PFSK-1 (cell line): ENCODE data around the gene PEAK1.

ENCODE experiments used
- FOXP2 ChIP-seq: optimal IDR thresholded peaks from 2 replicates; pipeline ENCODE3; 2011; ENCODE audit warnings: borderline replicate concordance, control low read depth, inconsistent platforms; ENCODE audit not compliant: insufficient read depth; ENCODE audit errors: extremely low read length, extremely low read depth
- POLR2AphosphoS5 ChIP-seq: IDR thresholded peaks from 2 replicates; pipeline ENCODE4 v1.6.1; 2012; ENCODE audit warnings: low read depth, mild to moderate bottlenecking, control low read depth, low read length, moderate library complexity
- SIN3A ChIP-seq: IDR thresholded peaks from 2 replicates; pipeline ENCODE4 v1.6.1; 2012; ENCODE audit warnings: mild to moderate bottlenecking, low read length, moderate library complexity, borderline replicate concordance; ENCODE audit not compliant: insufficient read depth
- TAF1 ChIP-seq: IDR thresholded peaks from 2 replicates; pipeline ENCODE4 v1.6.1; 2012; ENCODE audit warnings: low read length, control low read depth, borderline replicate concordance; ENCODE audit not compliant: insufficient read depth
- TF ChIP-seq, protein P1 (sequence below), 2 experiments: IDR thresholded peaks; 2 replicates each; pipeline versions ENCODE4 v1.6.1 to v1.8.0; 2011 to 2012; ENCODE audit warnings: low read depth in 2 of 2, low read length in 2 of 2, control low read depth in 1 of 2, inconsistent platforms in 1 of 2, mild to moderate bottlenecking in 1 of 2, moderate library complexity in 1 of 2; ENCODE audit not compliant: insufficient read depth in 1 of 2

Gene PEAK1

DNA sequence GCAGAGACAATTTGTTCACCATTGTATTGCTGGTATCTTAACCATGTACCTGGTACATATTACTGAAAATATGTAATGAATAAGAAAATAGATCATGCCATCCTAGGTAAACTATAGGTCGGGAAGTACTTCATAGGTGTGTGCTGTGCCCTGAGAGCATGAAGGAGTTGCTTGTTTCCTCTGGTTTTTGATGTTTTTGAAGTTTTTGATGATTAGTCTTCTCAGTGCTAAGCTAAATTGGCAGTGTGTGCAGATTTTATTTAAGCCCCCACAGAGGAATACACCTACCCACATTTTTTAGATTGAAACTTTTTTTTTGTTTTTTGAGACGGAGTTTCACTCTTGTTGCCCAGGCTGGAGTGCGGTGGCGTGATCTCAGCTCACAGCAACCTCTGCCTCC is 17.4 kb upstream of the PEAK1 start:
- TF ChIP-seq, protein P1, sequence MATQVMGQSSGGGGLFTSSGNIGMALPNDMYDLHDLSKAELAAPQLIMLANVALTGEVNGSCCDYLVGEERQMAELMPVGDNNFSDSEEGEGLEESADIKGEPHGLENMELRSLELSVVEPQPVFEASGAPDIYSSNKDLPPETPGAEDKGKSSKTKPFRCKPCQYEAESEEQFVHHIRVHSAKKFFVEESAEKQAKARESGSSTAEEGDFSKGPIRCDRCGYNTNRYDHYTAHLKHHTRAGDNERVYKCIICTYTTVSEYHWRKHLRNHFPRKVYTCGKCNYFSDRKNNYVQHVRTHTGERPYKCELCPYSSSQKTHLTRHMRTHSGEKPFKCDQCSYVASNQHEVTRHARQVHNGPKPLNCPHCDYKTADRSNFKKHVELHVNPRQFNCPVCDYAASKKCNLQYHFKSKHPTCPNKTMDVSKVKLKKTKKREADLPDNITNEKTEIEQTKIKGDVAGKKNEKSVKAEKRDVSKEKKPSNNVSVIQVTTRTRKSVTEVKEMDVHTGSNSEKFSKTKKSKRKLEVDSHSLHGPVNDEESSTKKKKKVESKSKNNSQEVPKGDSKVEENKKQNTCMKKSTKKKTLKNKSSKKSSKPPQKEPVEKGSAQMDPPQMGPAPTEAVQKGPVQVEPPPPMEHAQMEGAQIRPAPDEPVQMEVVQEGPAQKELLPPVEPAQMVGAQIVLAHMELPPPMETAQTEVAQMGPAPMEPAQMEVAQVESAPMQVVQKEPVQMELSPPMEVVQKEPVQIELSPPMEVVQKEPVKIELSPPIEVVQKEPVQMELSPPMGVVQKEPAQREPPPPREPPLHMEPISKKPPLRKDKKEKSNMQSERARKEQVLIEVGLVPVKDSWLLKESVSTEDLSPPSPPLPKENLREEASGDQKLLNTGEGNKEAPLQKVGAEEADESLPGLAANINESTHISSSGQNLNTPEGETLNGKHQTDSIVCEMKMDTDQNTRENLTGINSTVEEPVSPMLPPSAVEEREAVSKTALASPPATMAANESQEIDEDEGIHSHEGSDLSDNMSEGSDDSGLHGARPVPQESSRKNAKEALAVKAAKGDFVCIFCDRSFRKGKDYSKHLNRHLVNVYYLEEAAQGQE (IDR thresholded peaks at IDR 0.05; ENCODE audit: insufficient read depth in 1 of 2, low read depth in 2 of 2, low read length in 2 of 2) = no peak
- TF ChIP-seq SIN3A = no peak
- TF ChIP-seq FOXP2 = no peak
- no peak for TF ChIP-seq POLR2AphosphoS5
- TF ChIP-seq TAF1 = no peak

- TF ChIP-seq POLR2AphosphoS5 = no peak
- no peak for TF ChIP-seq FOXP2
- no peak for TF ChIP-seq TAF1
- TF ChIP-seq, protein P1 (IDR thresholded peaks at IDR 0.05; ENCODE audit: insufficient read depth in 1 of 2, low read depth in 2 of 2, low read length in 2 of 2) = no peak
- no peak for TF ChIP-seq SIN3A
Measured at GRCh38 chr15:77436822-77437221, 16.9 kb upstream of the PEAK1 start.

DNA sequence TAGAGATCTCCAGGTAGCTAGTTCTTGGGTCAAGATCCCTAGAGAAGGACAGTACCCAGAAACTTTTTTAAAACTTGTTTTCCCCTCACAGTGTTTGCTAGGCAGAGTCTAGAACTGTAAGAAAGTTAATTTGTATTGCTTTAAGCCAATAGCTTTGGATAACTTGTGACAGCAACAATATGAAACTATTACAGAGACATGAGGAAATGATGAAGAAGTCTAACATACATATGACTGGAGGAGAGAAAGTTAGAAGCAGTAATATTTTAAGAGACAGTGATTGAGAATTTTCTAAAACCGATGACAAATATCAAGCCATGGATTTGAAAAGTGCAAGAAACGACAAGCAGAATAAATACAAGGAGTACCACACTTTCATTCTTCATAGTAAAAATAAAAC is 10.7 kb upstream of the PEAK1 start:
- TF ChIP-seq FOXP2 (no peak), POLR2AphosphoS5 (no peak), SIN3A (no peak), TAF1 (no peak)
- TF ChIP-seq, protein P1 (IDR thresholded peaks at IDR 0.05; ENCODE audit: insufficient read depth in 1 of 2, low read depth in 2 of 2, low read length in 2 of 2) = no peak

DNA sequence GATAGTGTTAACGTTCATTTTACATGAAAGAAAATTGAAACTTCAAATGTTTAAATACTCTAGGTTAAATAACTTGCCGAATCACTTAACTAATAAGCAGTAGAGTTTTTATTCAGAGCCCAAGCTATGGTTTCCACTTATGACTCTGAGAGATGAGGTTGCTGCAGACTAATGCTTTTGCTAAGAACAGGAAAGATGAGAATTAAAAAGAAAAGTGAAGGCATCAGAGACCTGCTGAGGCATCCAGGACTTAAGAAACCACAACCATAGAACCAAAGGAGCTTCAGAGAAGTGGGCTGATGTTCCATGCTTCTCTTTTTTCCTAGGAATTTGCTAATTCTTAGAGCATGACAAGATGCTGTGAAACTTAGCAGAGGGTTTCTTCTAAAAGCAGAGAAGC is 10.3 kb upstream of the PEAK1 start:
- no peak for TF ChIP-seq TAF1

- TF ChIP-seq SIN3A (no peak), POLR2AphosphoS5 (no peak), TAF1 (no peak), FOXP2 (no peak)
- TF ChIP-seq, protein P1 (IDR thresholded peaks at IDR 0.05; ENCODE audit: insufficient read depth in 1 of 2, low read depth in 2 of 2, low read length in 2 of 2) = no peak
Measured at GRCh38 chr15:77426871-77427270, 7.0 kb upstream of the PEAK1 start.
